Lower leg skin (tissue), 4 donors: ENCODE results near the gene TRIP4. TPM values are rescaled to one million over a fixed set of nuclear protein-coding genes. Genes with fewer than 3 reads are reported as not detected.
"Not testable (repeated sequence)": the region's sequence is repeated elsewhere in the genome, so short reads cannot be mapped to it uniquely, and the experiment has no call there.

ENCODE experiments used
- DNase-seq, 2 donors: peaks; one replicate each; pipeline ENCODE4 v3.0.0-alpha.2; 2019; ENCODE audit warnings: low spot score in 2 of 2
- H3K4me3 ChIP-seq: fragments of 200-600 bp; sonication (generic); 2 replicates; pipeline ENCODE4 v1.5.1; 2017; ENCODE audit warnings: mild to moderate bottlenecking, low read depth; ENCODE audit not compliant: poor library complexity, severe bottlenecking
- POLR2A ChIP-seq, 2 donors: fragments of 450-650 bp; IDR thresholded peaks; one replicate each; pipeline ENCODE4 v1.6.1; 2016 to 2017; ENCODE audit warnings: antibody characterized with exemption in 2 of 2, mild to moderate bottlenecking in 1 of 2, moderate library complexity in 1 of 2
- WGBS, 2 donors: methylation state at CpG; one replicate each; pipeline ENCODE4 v1.1.5; 2018; 5-methylcytosine and 5-hydroxymethylcytosine counted together
- intact Hi-C: fragments of 100-400 bp; cut with DNase I; formaldehyde crosslinking; loops from one replicate; pipeline ENCODE4 v1.15.0; 2023; ENCODE audit warnings: low total_unique reads
- total RNA-seq, 4 donors: library from RNA; depleted of rRNA; stranded (reverse); fragments of >200 nt; gene quantifications; one replicate each; pipeline ENCODE4 v1.1.0, GENCODE V29; 2016
- TF ChIP-seq, protein P1 (sequence below), 3 donors: fragments of 450-650 bp; IDR thresholded peaks; one replicate each; pipeline ENCODE4 v1.5.1; 2016; ENCODE audit warnings: antibody characterized with exemption in 3 of 3, mild to moderate bottlenecking in 3 of 3, moderate library complexity in 2 of 3

The TRIP4 gene
- total RNA-seq, 4 donors from 2014 or later, result 9.7 to 13.8 (median 13.1) TPM

DNA sequence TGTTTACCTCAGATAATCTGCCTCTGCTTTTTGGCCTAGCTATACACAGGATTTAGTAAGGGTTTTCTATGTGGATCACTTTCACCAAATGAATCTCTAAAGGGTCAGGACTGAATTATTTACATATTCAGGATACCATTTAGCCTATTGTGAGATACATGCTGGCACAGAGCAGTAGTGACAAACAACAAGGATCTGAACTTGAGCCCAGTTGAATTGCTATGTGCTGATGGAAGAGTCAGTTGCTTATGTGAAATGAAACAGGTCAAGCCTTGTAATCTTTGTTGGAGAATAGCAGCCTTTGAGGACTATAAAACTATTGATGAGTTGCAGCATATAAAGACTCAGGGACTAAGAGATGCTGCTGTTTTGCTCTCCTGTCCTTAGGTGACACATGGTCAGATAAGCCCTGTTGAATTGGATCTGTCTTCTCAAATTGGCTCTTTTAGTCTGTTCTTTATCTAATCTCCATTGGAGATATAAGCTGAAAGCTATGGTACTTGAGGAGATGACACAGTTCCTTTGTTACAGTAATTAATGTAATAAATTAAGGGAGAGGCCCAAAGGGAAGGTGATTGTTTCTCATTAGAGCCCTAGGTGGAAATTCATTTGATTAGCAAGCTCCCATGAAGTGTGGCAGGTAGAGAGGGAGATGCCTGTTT, 103.1 kb downstream of the TRIP4 start:
- intact Hi-C loops, result no loop called here
- DNase-seq, result no peak
- H3K4me3 ChIP-seq, result no peak overlapping the region
- TF ChIP-seq, protein P1, sequence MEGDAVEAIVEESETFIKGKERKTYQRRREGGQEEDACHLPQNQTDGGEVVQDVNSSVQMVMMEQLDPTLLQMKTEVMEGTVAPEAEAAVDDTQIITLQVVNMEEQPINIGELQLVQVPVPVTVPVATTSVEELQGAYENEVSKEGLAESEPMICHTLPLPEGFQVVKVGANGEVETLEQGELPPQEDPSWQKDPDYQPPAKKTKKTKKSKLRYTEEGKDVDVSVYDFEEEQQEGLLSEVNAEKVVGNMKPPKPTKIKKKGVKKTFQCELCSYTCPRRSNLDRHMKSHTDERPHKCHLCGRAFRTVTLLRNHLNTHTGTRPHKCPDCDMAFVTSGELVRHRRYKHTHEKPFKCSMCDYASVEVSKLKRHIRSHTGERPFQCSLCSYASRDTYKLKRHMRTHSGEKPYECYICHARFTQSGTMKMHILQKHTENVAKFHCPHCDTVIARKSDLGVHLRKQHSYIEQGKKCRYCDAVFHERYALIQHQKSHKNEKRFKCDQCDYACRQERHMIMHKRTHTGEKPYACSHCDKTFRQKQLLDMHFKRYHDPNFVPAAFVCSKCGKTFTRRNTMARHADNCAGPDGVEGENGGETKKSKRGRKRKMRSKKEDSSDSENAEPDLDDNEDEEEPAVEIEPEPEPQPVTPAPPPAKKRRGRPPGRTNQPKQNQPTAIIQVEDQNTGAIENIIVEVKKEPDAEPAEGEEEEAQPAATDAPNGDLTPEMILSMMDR (IDR thresholded peaks at IDR 0.05), result no peak
- TF ChIP-seq POLR2A (IDR thresholded peaks at IDR 0.05), result no peak

DNA sequence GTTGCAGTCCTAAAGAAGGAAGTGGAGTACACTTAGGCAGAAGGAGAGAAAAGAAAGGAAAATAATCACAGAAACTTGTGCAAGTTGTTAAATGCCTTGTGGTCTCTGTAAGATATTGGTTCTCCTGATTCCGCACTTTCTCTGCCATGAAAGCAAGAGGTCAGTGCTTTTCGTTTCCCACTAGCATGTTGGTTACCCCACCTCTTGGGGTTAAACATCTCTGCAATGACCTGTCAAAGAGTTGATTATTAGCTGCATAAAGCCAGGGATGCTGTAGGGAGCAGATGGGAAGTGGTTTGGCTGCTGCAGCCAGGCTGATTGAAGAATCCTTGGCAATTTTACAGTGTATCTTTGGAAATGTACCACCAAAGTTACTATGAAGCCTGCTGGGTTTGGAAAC, 106.0 kb downstream of the TRIP4 start:
- intact Hi-C loops, result no loop called here
- 80 to 86% methylated on average over 2 of the region's 2 CpGs for WGBS, 2 donors
- TF ChIP-seq, protein P1 (IDR thresholded peaks at IDR 0.05), result no peak
- TF ChIP-seq POLR2A (IDR thresholded peaks at IDR 0.05), result no peak
- DNase-seq, result no peak
- no peak overlapping the region for H3K4me3 ChIP-seq

DNA sequence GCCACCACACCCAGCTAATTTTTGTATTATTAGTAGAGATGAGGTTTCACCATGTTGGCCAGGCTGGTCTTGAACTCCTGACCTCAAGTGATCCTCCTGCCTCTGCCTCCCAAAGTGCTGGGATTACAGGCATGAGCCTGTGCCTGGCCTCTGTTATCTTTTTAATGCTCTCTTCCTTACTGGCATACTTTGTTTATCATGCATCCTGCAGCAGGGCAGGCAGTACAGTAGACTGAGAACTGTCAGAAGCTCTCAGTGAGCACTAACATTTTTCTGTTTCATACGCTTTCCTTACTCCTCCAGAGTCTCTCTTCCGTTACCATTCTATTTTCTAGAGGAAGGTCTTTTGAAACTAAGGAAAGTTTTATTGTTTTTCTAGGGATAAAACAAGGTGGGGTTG, 108.3 kb downstream of the TRIP4 start:
- H3K4me3 ChIP-seq, DNase-seq, intact Hi-C loops: not testable (repeated sequence)
- WGBS, 2 donors, result 97 to 100% methylated on average over 2 of the region's 2 CpGs

DNA sequence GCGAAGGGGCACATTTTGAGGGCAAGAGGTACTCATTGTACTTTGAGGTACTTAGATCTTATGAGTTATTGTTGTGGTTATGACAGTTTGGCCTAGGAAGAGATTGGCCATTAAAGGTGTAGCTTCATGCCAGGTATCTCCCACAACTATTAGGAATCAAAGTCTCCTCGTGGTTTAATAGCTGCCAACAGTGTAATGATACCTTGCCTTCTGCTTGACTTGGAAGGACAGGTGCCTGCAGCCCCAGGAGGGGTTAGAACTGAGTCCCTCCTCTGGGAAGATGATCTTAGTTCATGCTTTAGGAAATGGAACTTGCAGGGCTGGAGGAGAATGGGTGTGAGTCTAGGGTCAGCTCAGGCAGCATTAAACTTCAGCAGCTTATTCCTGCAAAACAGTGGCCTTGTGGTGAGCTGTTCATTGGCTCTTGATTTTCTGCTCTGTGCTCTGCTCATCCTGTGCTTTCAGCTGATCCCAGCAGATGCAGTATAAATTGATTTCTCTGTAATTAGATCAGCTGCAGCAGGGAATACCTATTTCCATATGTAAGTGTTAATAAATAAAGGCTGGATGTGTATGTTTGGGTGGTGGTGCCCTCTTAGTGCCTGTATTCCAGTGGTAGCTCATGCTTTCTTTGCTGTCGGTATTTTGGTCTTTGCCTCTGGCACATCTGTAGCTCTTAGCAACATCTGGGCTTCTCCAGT, 113.2 kb downstream of the TRIP4 start:
- H3K4me3 ChIP-seq, result no peak overlapping the region
- intact Hi-C loops, result no loop called here
- TF ChIP-seq, protein P1 (IDR thresholded peaks at IDR 0.05), result no peak
- 35 to 39% methylated on average over 3 of the region's 3 CpGs for WGBS, 2 donors
- no peak for DNase-seq

GRCh38 chr15:64501396-64501715, 113.7 kb downstream of the TRIP4 start:
- intact Hi-C loops, result no loop called here
- no peak for DNase-seq
- H3K4me3 ChIP-seq, result no peak overlapping the region
- TF ChIP-seq, protein P1 (IDR thresholded peaks at IDR 0.05), result no peak
- no peak for TF ChIP-seq POLR2A (IDR thresholded peaks at IDR 0.05)
- WGBS, 2 donors, result 15 to 56% methylated on average over 1 of the region's 1 CpG

- 27 to 45% methylated on average over 2 of the region's 2 CpGs for WGBS, 2 donors
- intact Hi-C loops, result no loop called here
- no peak overlapping the region for H3K4me3 ChIP-seq
- no peak for DNase-seq
- no peak for TF ChIP-seq POLR2A (IDR thresholded peaks at IDR 0.05)
- TF ChIP-seq, protein P1 (IDR thresholded peaks at IDR 0.05), result no peak
Measured at GRCh38 chr15:64502151-64502550, 114.5 kb downstream of the TRIP4 start.
